IMR-90 (cell line): ENCODE data around the gene CD36. TPM values are rescaled to one million over a fixed set of nuclear protein-coding genes. Genes with fewer than 3 reads are reported as not detected.
A peak's percentile ranks its signal among the peaks of the same experiment; 100 is the strongest.

ENCODE experiments used
- ATAC-seq: fragments of 200-7000 bp; cut with Tn5 transposase; 2 replicates; pipeline ENCODE4 v1.9.1; 2020; ENCODE audit warnings: low read depth, mild to moderate bottlenecking, moderate library complexity
- BruUV-seq: library from RNA; stranded (reverse); fragments of 400-500 nt; replicated peaks from 2 replicates; lab custom pipeline; 2021; lab: Mats Ljungman, UMichigan
- CTCF ChIA-PET: fragments of 300-600 bp; formaldehyde crosslinking; extraction: SDS; loops from one replicate; lab custom pipeline; 2021; ENCODE audit warnings: antibody characterized with exemption; lab: Yijun Ruan, JAX
- POLR2A ChIA-PET: fragments of 300-600 bp; sonication (Branson Sonifier 250); formaldehyde crosslinking; loops from one replicate; lab custom pipeline; 2022; ENCODE audit warnings: antibody characterized with exemption; ENCODE audit not compliant: unreplicated experiment; lab: Charles Lee
- DNase-seq: peaks from one replicate; pipeline ENCODE4 v3.0.0; 2013
- H2AFZ ChIP-seq: replicated peaks from 2 replicates; pipeline ENCODE3; 2013; ENCODE audit warnings: low read length, mild to moderate bottlenecking; ENCODE audit not compliant: poor library complexity
- H2AK5ac ChIP-seq: 2 replicates; pipeline ENCODE4 v1.6.1; 2013; ENCODE audit warnings: low read depth, low read length, inconsistent platforms
- H2AK9ac ChIP-seq: replicated peaks from 2 replicates; pipeline ENCODE3; 2013; ENCODE audit warnings: mild to moderate bottlenecking, low read depth, low read length, moderate library complexity; ENCODE audit not compliant: poor library complexity
- H2BK120ac ChIP-seq: 2 replicates; pipeline ENCODE4 v1.6.1; 2013; ENCODE audit warnings: low read depth, low read length, inconsistent platforms
- H2BK15ac ChIP-seq: 3 replicates; pipeline ENCODE4 v1.6.1; 2013; ENCODE audit warnings: low read depth, low read length, inconsistent platforms
- H2BK20ac ChIP-seq: 2 replicates; pipeline ENCODE4 v1.6.1; 2013; ENCODE audit warnings: low read depth, mild to moderate bottlenecking, inconsistent platforms, low read length, moderate library complexity
- H2BK5ac ChIP-seq: 2 replicates; pipeline ENCODE4 v1.6.1; 2013; ENCODE audit warnings: mild to moderate bottlenecking, low read depth, low read length, inconsistent platforms; ENCODE audit not compliant: poor library complexity, severe bottlenecking
- H3K14ac ChIP-seq: replicated peaks from 2 replicates; pipeline ENCODE4 v1.6.1; 2013; ENCODE audit warnings: low read depth, low read length, inconsistent platforms
- H3K18ac ChIP-seq: 2 replicates; pipeline ENCODE4 v1.6.1; 2013; ENCODE audit warnings: low read depth, low read length, control low read depth
- H3K23ac ChIP-seq: 2 replicates; pipeline ENCODE4 v1.6.1; 2013; ENCODE audit warnings: low read depth, low read length, inconsistent platforms
- H3K27ac ChIP-seq: 2 replicates; pipeline ENCODE4 v1.5.1; 2013; ENCODE audit warnings: mild to moderate bottlenecking, control low read depth, low read length; ENCODE audit not compliant: insufficient read depth
- H3K27me3 ChIP-seq: 2 replicates; pipeline ENCODE4 v1.6.1; 2013; ENCODE audit warnings: low read length; ENCODE audit not compliant: control insufficient read depth, insufficient read depth
- H3K36me3 ChIP-seq: 2 replicates; pipeline ENCODE4 v1.6.1; 2013; ENCODE audit warnings: low read length, mixed read lengths; ENCODE audit not compliant: control insufficient read depth, insufficient read depth
- H3K4ac ChIP-seq: 2 replicates; pipeline ENCODE4 v1.6.1; 2013; ENCODE audit warnings: low read depth, low read length, inconsistent platforms
- H3K4me1 ChIP-seq: 2 replicates; pipeline ENCODE4 v1.6.1; 2013; ENCODE audit warnings: low read length, mixed read lengths; ENCODE audit not compliant: control insufficient read depth, insufficient read depth
- H3K4me2 ChIP-seq: 2 replicates; pipeline ENCODE4 v1.6.1; 2013; ENCODE audit warnings: low read depth, mild to moderate bottlenecking, control low read depth, low read length, moderate library complexity
- H3K4me3 ChIP-seq: 2 replicates; pipeline ENCODE4 v1.5.1; 2013; ENCODE audit warnings: low read depth, mild to moderate bottlenecking, control low read depth, low read length, moderate library complexity; ENCODE audit not compliant: insufficient read depth
- H3K56ac ChIP-seq: 2 replicates; pipeline ENCODE4 v1.6.1; 2013; ENCODE audit warnings: low read length, inconsistent platforms; ENCODE audit not compliant: insufficient read depth; ENCODE audit errors: extremely low read depth
- H3K79me1 ChIP-seq, 2 experiments: 2 replicates each; pipeline ENCODE4 v1.6.1; 2013; ENCODE audit warnings: low read length in 2 of 2, inconsistent platforms in 1 of 2, low read depth in 1 of 2
- H3K9ac ChIP-seq: 2 replicates; pipeline ENCODE4 v1.6.1; 2013; ENCODE audit warnings: low read depth, low read length, control low read depth
- H3K9me1 ChIP-seq: 2 replicates; pipeline ENCODE4 v1.6.1; 2013; ENCODE audit warnings: low read length, inconsistent platforms; ENCODE audit not compliant: insufficient read depth
- H3K9me3 ChIP-seq: 2 replicates; pipeline ENCODE4 v1.6.1; 2013; ENCODE audit warnings: low read length; ENCODE audit not compliant: control insufficient read depth, insufficient read depth
- H4K20me1 ChIP-seq: 2 replicates; pipeline ENCODE4 v1.6.1; 2013; ENCODE audit warnings: low read length, inconsistent platforms; ENCODE audit not compliant: insufficient read depth
- H4K5ac ChIP-seq: 2 replicates; pipeline ENCODE4 v1.6.1; 2013; ENCODE audit warnings: mild to moderate bottlenecking, low read depth, low read length, control low read depth
- H4K8ac ChIP-seq, 2 experiments: 2 replicates each; pipeline ENCODE4 v1.6.1; 2013; ENCODE audit warnings: low read depth in 2 of 2, low read length in 2 of 2, control low read depth in 1 of 2, inconsistent platforms in 1 of 2
- H4K91ac ChIP-seq: 2 replicates; pipeline ENCODE4 v1.6.1; 2013; ENCODE audit warnings: low read depth, low read length, inconsistent platforms; ENCODE audit not compliant: insufficient read depth
- BHLHE40 ChIP-seq: fragments of 150-350 bp; IDR thresholded peaks from 2 replicates; pipeline ENCODE4 v1.6.1; 2016; ENCODE audit warnings: mild to moderate bottlenecking, low read depth, low read length
- CEBPB ChIP-seq: IDR thresholded peaks from 2 replicates; pipeline ENCODE4 v1.6.1; 2012; ENCODE audit warnings: low read depth, low read length, improper control_type of control experiment
- CHD1 ChIP-seq: IDR thresholded peaks from 2 replicates; pipeline ENCODE4 v1.6.1; 2012; ENCODE audit warnings: low read depth, low read length, improper control_type of control experiment
- FOS ChIP-seq: fragments of 150-350 bp; IDR thresholded peaks from 2 replicates; pipeline ENCODE4 v1.6.1; 2016; ENCODE audit warnings: low read depth, low read length
- MAZ ChIP-seq: IDR thresholded peaks from 2 replicates; pipeline ENCODE4 v1.6.1; 2012; ENCODE audit warnings: low read depth, mild to moderate bottlenecking, low read length, improper control_type of control experiment, moderate library complexity, borderline replicate concordance
- MXI1 ChIP-seq: IDR thresholded peaks from 2 replicates; pipeline ENCODE4 v1.6.1; 2012; ENCODE audit warnings: low read depth, mild to moderate bottlenecking, low read length, moderate library complexity, borderline replicate concordance
- NFE2L2 ChIP-seq: fragments of 150-350 bp; IDR thresholded peaks from 2 replicates; pipeline ENCODE4 v1.6.1; 2016; ENCODE audit warnings: low read depth, mild to moderate bottlenecking, low read length
- POLR2A ChIP-seq: IDR thresholded peaks from 2 replicates; pipeline ENCODE4 v1.6.1; 2012; ENCODE audit warnings: mild to moderate bottlenecking, low read depth, low read length
- RAD21 ChIP-seq: IDR thresholded peaks from 2 replicates; pipeline ENCODE4 v1.6.1; 2012; ENCODE audit warnings: low read length, improper control_type of control experiment
- RCOR1 ChIP-seq: IDR thresholded peaks from 2 replicates; pipeline ENCODE4 v1.6.1; 2012; ENCODE audit warnings: mild to moderate bottlenecking, low read length, improper control_type of control experiment; ENCODE audit not compliant: insufficient replicate concordance
- RFX5 ChIP-seq: IDR thresholded peaks from 2 replicates; pipeline ENCODE4 v1.8.0; 2012; ENCODE audit warnings: low read depth, mild to moderate bottlenecking, low read length, moderate library complexity
- SMC3 ChIP-seq: fragments of 150-350 bp; IDR thresholded peaks from 2 replicates; pipeline ENCODE4 v1.6.1; 2016; ENCODE audit warnings: low read depth, mild to moderate bottlenecking, antibody characterized with exemption, low read length, moderate library complexity
- dilution Hi-C: fragments of 300-500 bp; cut with HindIII; formaldehyde crosslinking; loops from one replicate; pipeline ENCODE4 v1.14.3; 2018; ENCODE audit warnings: low sequenced_read_pairs; ENCODE audit not compliant: unreplicated experiment
- in situ Hi-C: fragments of 300-500 bp; cut with MboI; formaldehyde crosslinking; loops from 3 replicates; pipeline ENCODE4 v1.14.3; 2019; ENCODE audit warnings: low sequenced_read_pairs, inconsistent platforms, mixed read lengths
- intact Hi-C: fragments of 100-400 bp; cut with micrococcal nuclease; formaldehyde crosslinking; loops from 2 replicates; pipeline ENCODE4 v1.10.0; 2022
- polyA plus RNA-seq, 3 experiments: library from polyadenylated mRNA; depleted of rRNA; stranded (reverse); fragments of >200 nt; gene quantifications; 2 replicates each; pipeline ENCODE4 v1.2.3, GENCODE V29; 2012; ENCODE audit warnings: low replicate concordance in 1 of 3
- total RNA-seq: library from RNA; depleted of rRNA; stranded (reverse); fragments of >200 nt; gene quantifications from 2 replicates; pipeline ENCODE4 v1.2.3, GENCODE V29; 2012
- TF ChIP-seq, protein P1 (sequence below): fragments of 150-350 bp; IDR thresholded peaks from 2 replicates; pipeline ENCODE4 v1.6.1; 2017; ENCODE audit warnings: mild to moderate bottlenecking, antibody characterized with exemption, low read length, low read depth
- TF ChIP-seq, protein P2 (sequence below): conservative IDR thresholded peaks from 2 replicates; pipeline ENCODE4 v1.5.1; 2012; ENCODE audit warnings: mild to moderate bottlenecking, low read depth, low read length, improper control_type of control experiment
- TF ChIP-seq, protein P3 (sequence below): fragments of 150-350 bp; IDR thresholded peaks from 2 replicates; pipeline ENCODE4 v1.6.1; 2016; ENCODE audit warnings: low read depth, mild to moderate bottlenecking, low read length, moderate library complexity, borderline replicate concordance

CD36 gene
- total and polyA plus RNA-seq, 2 of the 4 experiments (the other 2 are of a cell fraction) = 0.19 to 0.54 TPM

DNA sequence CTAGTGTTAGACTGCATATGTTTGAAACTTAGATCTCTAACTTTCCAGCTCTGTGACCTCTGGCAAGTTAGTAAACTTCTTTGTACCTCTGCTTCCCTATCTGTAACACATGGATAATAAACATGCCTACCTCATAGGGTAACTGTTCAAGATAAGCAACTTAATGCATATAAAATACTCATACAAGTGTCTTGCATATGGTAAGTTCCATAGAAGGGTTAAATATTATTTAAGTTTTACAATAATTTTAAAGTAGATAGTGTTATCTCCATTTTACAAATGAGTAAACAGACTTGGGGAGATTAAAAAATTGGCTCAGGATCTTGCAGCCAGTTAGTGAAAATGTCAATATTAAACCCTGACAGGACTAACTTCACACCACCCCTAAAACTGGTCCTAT, 30.1 kb upstream of the CD36 start:
- TF ChIP-seq POLR2A (no peak), FOS (no peak), SMC3 (no peak), MXI1 (no peak), CEBPB (no peak), RAD21 (no peak), BHLHE40 (no peak), NFE2L2 (no peak), MAZ (no peak), RCOR1 (no peak), RFX5 (no peak), CHD1 (no peak)
- TF ChIP-seq, protein P1, sequence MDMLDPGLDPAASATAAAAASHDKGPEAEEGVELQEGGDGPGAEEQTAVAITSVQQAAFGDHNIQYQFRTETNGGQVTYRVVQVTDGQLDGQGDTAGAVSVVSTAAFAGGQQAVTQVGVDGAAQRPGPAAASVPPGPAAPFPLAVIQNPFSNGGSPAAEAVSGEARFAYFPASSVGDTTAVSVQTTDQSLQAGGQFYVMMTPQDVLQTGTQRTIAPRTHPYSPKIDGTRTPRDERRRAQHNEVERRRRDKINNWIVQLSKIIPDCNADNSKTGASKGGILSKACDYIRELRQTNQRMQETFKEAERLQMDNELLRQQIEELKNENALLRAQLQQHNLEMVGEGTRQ = no peak
- TF ChIP-seq, protein P2, sequence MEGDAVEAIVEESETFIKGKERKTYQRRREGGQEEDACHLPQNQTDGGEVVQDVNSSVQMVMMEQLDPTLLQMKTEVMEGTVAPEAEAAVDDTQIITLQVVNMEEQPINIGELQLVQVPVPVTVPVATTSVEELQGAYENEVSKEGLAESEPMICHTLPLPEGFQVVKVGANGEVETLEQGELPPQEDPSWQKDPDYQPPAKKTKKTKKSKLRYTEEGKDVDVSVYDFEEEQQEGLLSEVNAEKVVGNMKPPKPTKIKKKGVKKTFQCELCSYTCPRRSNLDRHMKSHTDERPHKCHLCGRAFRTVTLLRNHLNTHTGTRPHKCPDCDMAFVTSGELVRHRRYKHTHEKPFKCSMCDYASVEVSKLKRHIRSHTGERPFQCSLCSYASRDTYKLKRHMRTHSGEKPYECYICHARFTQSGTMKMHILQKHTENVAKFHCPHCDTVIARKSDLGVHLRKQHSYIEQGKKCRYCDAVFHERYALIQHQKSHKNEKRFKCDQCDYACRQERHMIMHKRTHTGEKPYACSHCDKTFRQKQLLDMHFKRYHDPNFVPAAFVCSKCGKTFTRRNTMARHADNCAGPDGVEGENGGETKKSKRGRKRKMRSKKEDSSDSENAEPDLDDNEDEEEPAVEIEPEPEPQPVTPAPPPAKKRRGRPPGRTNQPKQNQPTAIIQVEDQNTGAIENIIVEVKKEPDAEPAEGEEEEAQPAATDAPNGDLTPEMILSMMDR = no peak
- TF ChIP-seq, protein P3, sequence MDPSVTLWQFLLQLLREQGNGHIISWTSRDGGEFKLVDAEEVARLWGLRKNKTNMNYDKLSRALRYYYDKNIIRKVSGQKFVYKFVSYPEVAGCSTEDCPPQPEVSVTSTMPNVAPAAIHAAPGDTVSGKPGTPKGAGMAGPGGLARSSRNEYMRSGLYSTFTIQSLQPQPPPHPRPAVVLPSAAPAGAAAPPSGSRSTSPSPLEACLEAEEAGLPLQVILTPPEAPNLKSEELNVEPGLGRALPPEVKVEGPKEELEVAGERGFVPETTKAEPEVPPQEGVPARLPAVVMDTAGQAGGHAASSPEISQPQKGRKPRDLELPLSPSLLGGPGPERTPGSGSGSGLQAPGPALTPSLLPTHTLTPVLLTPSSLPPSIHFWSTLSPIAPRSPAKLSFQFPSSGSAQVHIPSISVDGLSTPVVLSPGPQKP = no peak

More for the DNA sequence above, 30.1 kb upstream of the CD36 start:
- Histone ChIP-seq H2BK20ac (0 out of 2 replicates have a peak overlapping the region, but pooled peaks have one; percentile 21), H3K27me3 (no peaks in the 10 kb centered on the region), H3K9me1 (peaks cover 5% of the 10 kb centered on the region), H4K91ac (no peak overlapping the region), H3K4ac (no peak overlapping the region), H3K36me3 (no peaks in the 10 kb centered on the region), H2AK5ac (no peak overlapping the region), H2BK120ac (no peak overlapping the region), H3K27ac (no peak overlapping the region), H2BK5ac (no peak overlapping the region), H3K9ac (no peak overlapping the region), H2AFZ (no peak overlapping the region), H3K56ac (no peak overlapping the region), H4K20me1 (no peaks in the 10 kb centered on the region), H3K4me3 (no peak overlapping the region), H2BK15ac (no peak overlapping the region), H3K4me1 (peaks cover 9% of the 10 kb centered on the region), H3K4me2 (no peak overlapping the region), H2AK9ac (no peak overlapping the region), H3K9me3 (no peaks in the 10 kb centered on the region), H3K18ac (no peak overlapping the region), H3K14ac (no peak overlapping the region), H4K5ac (no peak overlapping the region), H3K23ac (no peak overlapping the region), H4K8ac (no peak overlapping the region), H3K79me1 (no peaks in the 10 kb centered on the region)
- DNase-seq (no peak), ATAC-seq (no peak)
- in situ Hi-C loops = no loop called here
- intact Hi-C loops = no loop called here
- BruUV-seq = no TSS peak
- POLR2A ChIA-PET = no interaction called here
- dilution Hi-C loops = no loop called here
- CTCF ChIA-PET = interaction anchor here (1.5 kb wide), 1 partner anchor 15 kb away, joined by 3 read pairs; no protein-coding TSS in a partner anchor
